ENCODE results near the gene SERPINA3.

GRCh38 chr14:94630396-94630795 lies 18.2 kb downstream of the SERPINA3 start:
- TF ChIP-seq EZH2 (IDR thresholded peaks at IDR 0.05; ENCODE audit: low read length) (no peak), CTCF (optimal IDR thresholded peaks at IDR 0.05 in 1 of 3, IDR thresholded peaks at IDR 0.05 in 1 of 3, conservative IDR thresholded peaks at IDR 0.05 in 1 of 3; ENCODE audit: extremely low read depth in 1 of 3, insufficient read depth in 2 of 3, low read length in 3 of 3) (no peak)
